Measurements from ENCODE around the gene TEX52. TPM values are rescaled to one million over a fixed set of nuclear protein-coding genes. Genes with fewer than 3 reads are reported as not detected.

Gene TEX52
- total RNA-seq, 1 donor from 2014 or later = not detected

- H3K4me1 Mint-ChIP-seq (ENCODE audit: low read depth) = no peaks in the 10 kb centered on the region
- no peak overlapping the region for H3K27ac Mint-ChIP-seq
- H3K27me3 Mint-ChIP-seq = no peaks in the 10 kb centered on the region
- DNase-seq (ENCODE audit: low spot score, unreplicated experiment) = no peak
- no peak overlapping the region for H3K4me3 Mint-ChIP-seq (ENCODE audit: low read depth)
- no peaks in the 10 kb centered on the region for H3K9me3 Mint-ChIP-seq (ENCODE audit: low read depth)
- H3K36me3 Mint-ChIP-seq (ENCODE audit: insufficient read depth) = peaks cover 33% of the 10 kb centered on the region
- TF ChIP-seq CTCF (IDR thresholded peaks at IDR 0.05; ENCODE audit: unreplicated experiment) = no peak
Measured at GRCh38 chr12:2823483-2823882, 33.4 kb downstream of the TEX52 start.

- Mint-ChIP-seq H3K27me3 (no peaks in the 10 kb centered on the region), H3K27ac (no peak overlapping the region), H3K4me1 (ENCODE audit: low read depth) (no peaks in the 10 kb centered on the region), H3K4me3 (ENCODE audit: low read depth) (no peak overlapping the region), H3K36me3 (ENCODE audit: insufficient read depth) (peaks cover 33% of the 10 kb centered on the region), H3K9me3 (ENCODE audit: low read depth) (no peaks in the 10 kb centered on the region)
- DNase-seq (ENCODE audit: low spot score, unreplicated experiment) = no peak
- no peak for TF ChIP-seq CTCF (IDR thresholded peaks at IDR 0.05; ENCODE audit: unreplicated experiment)
Measured at GRCh38 chr12:2820432-2820831, 36.4 kb downstream of the TEX52 start.

- Mint-ChIP-seq H3K4me3 (ENCODE audit: low read depth) (no peak overlapping the region), H3K9me3 (ENCODE audit: low read depth) (no peaks in the 10 kb centered on the region), H3K27me3 (no peaks in the 10 kb centered on the region), H3K4me1 (ENCODE audit: low read depth) (no peaks in the 10 kb centered on the region), H3K36me3 (ENCODE audit: insufficient read depth) (peaks cover 35% of the 10 kb centered on the region), H3K27ac (no peak overlapping the region)
- no peak for DNase-seq (ENCODE audit: low spot score, unreplicated experiment)
- TF ChIP-seq CTCF (IDR thresholded peaks at IDR 0.05; ENCODE audit: unreplicated experiment) = no peak
Measured at GRCh38 chr12:2819810-2820209, 37.0 kb downstream of the TEX52 start.

- Mint-ChIP-seq H3K27me3 (no peaks in the 10 kb centered on the region), H3K9me3 (ENCODE audit: low read depth) (no peaks in the 10 kb centered on the region), H3K27ac (peak overlapping the region; percentile 100), H3K4me1 (ENCODE audit: low read depth) (peaks cover 14% of the 10 kb centered on the region), H3K4me3 (ENCODE audit: low read depth) (peak overlapping the region; percentile 100), H3K36me3 (ENCODE audit: insufficient read depth) (peaks cover 13% of the 10 kb centered on the region)
- DNase-seq (ENCODE audit: low spot score, unreplicated experiment) = no peak
- peak; percentile 76 for TF ChIP-seq CTCF (IDR thresholded peaks at IDR 0.05; ENCODE audit: unreplicated experiment)
Measured at GRCh38 chr12:2813214-2814185, 43.3 kb downstream of the TEX52 start.

GRCh38 chr12:2812290-2813213 is 44.3 kb downstream of the TEX52 start, which contains the start of gene ITFG2:
Gene ITFG2 (plus strand): TSS chr12:2812668. CDS start chr12:2812761, 93 bp downstream.
- peaks cover 14% of the 10 kb centered on the region for H3K4me1 Mint-ChIP-seq (ENCODE audit: low read depth)
- H3K4me3 Mint-ChIP-seq (ENCODE audit: low read depth) = peak within 1 kb of the TSS; percentile 100
- no peaks in the 10 kb centered on the region for H3K9me3 Mint-ChIP-seq (ENCODE audit: low read depth)

More at GRCh38 chr12:2812290-2813213, 44.3 kb downstream of the TEX52 start, which contains the start of gene ITFG2:
- peaks cover 7% of the 10 kb centered on the region for H3K36me3 Mint-ChIP-seq (ENCODE audit: insufficient read depth)
- no peaks in the 10 kb centered on the region for H3K27me3 Mint-ChIP-seq
- DNase-seq (ENCODE audit: low spot score, unreplicated experiment) = peak; percentile 98
- peak within 1 kb of the TSS; percentile 100 for H3K27ac Mint-ChIP-seq
- TF ChIP-seq CTCF (IDR thresholded peaks at IDR 0.05; ENCODE audit: unreplicated experiment) = no peak

All from progenitor cell of endocrine pancreas (in vitro differentiated cells).